H1 (cell line): ENCODE results near the gene ZNF362. TPM values are rescaled to one million over a fixed set of nuclear protein-coding genes. Genes with fewer than 3 reads are reported as not detected.

Experiments
- CTCF ChIA-PET: fragments of 300-600 bp; sonication (Branson Sonifier 250); formaldehyde crosslinking; loops from one replicate; lab custom pipeline; 2021; ENCODE audit not compliant: partially characterized antibody; lab: Charles Lee
- POLR2A ChIA-PET: fragments of 300-600 bp; sonication (Branson Sonifier 250); formaldehyde crosslinking; loops from one replicate; lab custom pipeline; 2021; ENCODE audit warnings: inconsistent platforms; ENCODE audit not compliant: partially characterized antibody; lab: Charles Lee
- DNase-seq, 2 experiments: peaks; one replicate each; pipeline versions ENCODE4 v3.0.0 to v3.0.0-alpha.2; 2010 to 2022; ENCODE audit warnings: low spot score in 2 of 2, low read depth in 1 of 2, mixed read lengths in 1 of 2
- FAIRE-seq: peaks from 2 replicates; lab custom pipeline; 2011; peaks lifted over from hg19 to GRCh38; lab: Jason Lieb, UNC
- H2AFZ ChIP-seq: 2 replicates; pipeline ENCODE4 v1.8.1; 2012; ENCODE audit warnings: low read length, inconsistent platforms
- H2AK5ac ChIP-seq: 2 replicates; pipeline ENCODE4 v1.6.1; 2013; ENCODE audit warnings: low read depth, low read length
- H2BK120ac ChIP-seq: replicated peaks from 2 replicates; pipeline ENCODE3; 2013; ENCODE audit warnings: low read depth, low read length, inconsistent platforms
- H2BK12ac ChIP-seq: 2 replicates; pipeline ENCODE4 v1.6.1; 2013; ENCODE audit warnings: low read depth, low read length
- H2BK15ac ChIP-seq: 2 replicates; pipeline ENCODE4 v1.6.1; 2013; ENCODE audit warnings: low read length
- H2BK20ac ChIP-seq: 2 replicates; pipeline ENCODE4 v1.6.1; 2013; ENCODE audit warnings: low read length
- H2BK5ac ChIP-seq: 2 replicates; pipeline ENCODE4 v1.6.1; 2013; ENCODE audit warnings: low read depth, low read length
- H3K14ac ChIP-seq: 2 replicates; pipeline ENCODE4 v1.6.1; 2013; ENCODE audit warnings: inconsistent platforms; ENCODE audit not compliant: insufficient read length
- H3K18ac ChIP-seq: 2 replicates; pipeline ENCODE4 v1.6.1; 2013; ENCODE audit warnings: low read length; ENCODE audit errors: extremely low read depth
- H3K23ac ChIP-seq: 2 replicates; pipeline ENCODE4 v1.6.1; 2013; ENCODE audit warnings: inconsistent platforms; ENCODE audit not compliant: insufficient read length
- H3K23me2 ChIP-seq: 2 replicates; pipeline ENCODE4 v1.6.1; 2013; ENCODE audit warnings: low read depth, low read length
- H3K27ac ChIP-seq: 2 replicates; pipeline ENCODE4 v1.6.1; 2011; ENCODE audit warnings: low read depth, low read length, inconsistent platforms
- H3K27me3 ChIP-seq, 4 experiments: replicated peaks in 1 of 4; 1 replicate in 1 of 4; 2 replicates in 3 of 4; pipeline versions ENCODE4 v1.6.1 to v1.8.1; 2011 to 2013; ENCODE audit warnings: low read length in 3 of 4, mild to moderate bottlenecking in 3 of 4, inconsistent platforms in 2 of 4, mixed read lengths in 2 of 4, moderate library complexity in 1 of 4; ENCODE audit not compliant: control insufficient read depth in 3 of 4, insufficient read depth in 3 of 4; ENCODE audit errors: extremely low read depth in 1 of 4
- H3K36me3 ChIP-seq, 4 experiments: 2 replicates each; pipeline versions ENCODE4 v1.6.1 to v1.8.1; 2011 to 2013; ENCODE audit warnings: mild to moderate bottlenecking in 4 of 4, low read length in 3 of 4, moderate library complexity in 2 of 4, control low read depth in 1 of 4, inconsistent platforms in 1 of 4; ENCODE audit not compliant: insufficient read depth in 4 of 4, control insufficient read depth in 2 of 4
- H3K4ac ChIP-seq: replicated peaks from 2 replicates; pipeline ENCODE3; 2013; ENCODE audit warnings: low read length, low read depth, mixed read lengths, inconsistent platforms; ENCODE audit not compliant: insufficient read length
- H3K4me1 ChIP-seq, 4 experiments: replicated peaks in 1 of 4; 1 replicate in 1 of 4; 2 replicates in 3 of 4; pipeline versions ENCODE4 v1.6.1 to v1.8.1; 2011 to 2013; ENCODE audit warnings: low read length in 3 of 4, inconsistent platforms in 2 of 4, mixed read lengths in 1 of 4; ENCODE audit not compliant: insufficient read depth in 4 of 4, control insufficient read depth in 3 of 4
- H3K4me2 ChIP-seq, 2 experiments: 2 replicates each; pipeline versions ENCODE4 v1.6.1 to v1.8.1; 2011 to 2013; ENCODE audit warnings: low read depth in 2 of 2, low read length in 2 of 2, control low read depth in 1 of 2, inconsistent platforms in 1 of 2, mild to moderate bottlenecking in 1 of 2; ENCODE audit not compliant: insufficient read depth in 1 of 2
- H3K4me3 ChIP-seq, 4 experiments: fragments of 200-600, 300-600 bp in 1 of 4; sonication (generic), shearing (Covaris generic), sonication (Bioruptor Twin) in 1 of 4; 2 replicates each; pipeline versions ENCODE4 v1.5.1 to v1.8.1; 2011 to 2016; ENCODE audit warnings: low read length in 4 of 4, low read depth in 3 of 4, control low read depth in 2 of 4, inconsistent platforms in 2 of 4, mild to moderate bottlenecking in 2 of 4, mixed read lengths in 1 of 4, moderate library complexity in 1 of 4; ENCODE audit not compliant: insufficient read depth in 2 of 4; ENCODE audit errors: extremely low read depth in 1 of 4
- H3K56ac ChIP-seq: replicated peaks from 2 replicates; pipeline ENCODE3; 2013; ENCODE audit warnings: low read depth, mild to moderate bottlenecking, mixed read lengths, low read length, inconsistent platforms; ENCODE audit not compliant: insufficient read length
- H3K79me1 ChIP-seq: 2 replicates; pipeline ENCODE4 v1.6.1; 2013; ENCODE audit warnings: low read depth, low read length, control low read depth
- H3K79me2 ChIP-seq, 2 experiments: 2 replicates each; pipeline versions ENCODE4 v1.6.1 to v1.8.1; 2012 to 2013; ENCODE audit warnings: low read length in 2 of 2, mild to moderate bottlenecking in 2 of 2, inconsistent platforms in 1 of 2; ENCODE audit not compliant: insufficient read depth in 2 of 2, control insufficient read depth in 1 of 2
- H3K9ac ChIP-seq, 4 experiments: replicated peaks in 1 of 4; 1 replicate in 1 of 4; 2 replicates in 3 of 4; pipeline versions ENCODE4 v1.6.1 to v1.8.1; 2011 to 2013; ENCODE audit warnings: low read depth in 3 of 4, low read length in 3 of 4, control low read depth in 2 of 4, mild to moderate bottlenecking in 2 of 4, moderate library complexity in 2 of 4, inconsistent platforms in 1 of 4; ENCODE audit errors: extremely low read depth in 1 of 4
- H3K9me3 ChIP-seq, 2 experiments: 2 replicates each; pipeline versions ENCODE4 v1.6.1 to v1.8.1; 2012 to 2013; ENCODE audit warnings: mild to moderate bottlenecking in 2 of 2, moderate library complexity in 2 of 2, control low read depth in 1 of 2, inconsistent platforms in 1 of 2, low read depth in 1 of 2, low read length in 1 of 2, mixed read lengths in 1 of 2; ENCODE audit not compliant: insufficient read depth in 2 of 2
- H4K20me1 ChIP-seq, 2 experiments: replicated peaks in 1 of 2; 2 replicates each; pipeline versions ENCODE3 to v1.8.1; 2011 to 2013; ENCODE audit warnings: inconsistent platforms in 2 of 2, low read length in 2 of 2, mild to moderate bottlenecking in 1 of 2; ENCODE audit not compliant: insufficient read depth in 2 of 2, control insufficient read depth in 1 of 2
- H4K5ac ChIP-seq: 2 replicates; pipeline ENCODE4 v1.6.1; 2013; ENCODE audit warnings: low read length, low read depth, mixed read lengths, inconsistent platforms; ENCODE audit not compliant: insufficient read length
- H4K8ac ChIP-seq: 2 replicates; pipeline ENCODE4 v1.8.0; 2013; ENCODE audit warnings: mild to moderate bottlenecking, moderate library complexity, low read length, inconsistent platforms; ENCODE audit not compliant: insufficient read depth; ENCODE audit errors: extremely low read depth
- H4K91ac ChIP-seq: replicated peaks from 2 replicates; pipeline ENCODE3; 2013; ENCODE audit warnings: low read length, mixed read lengths, inconsistent platforms; ENCODE audit not compliant: insufficient read length
- BACH1 ChIP-seq: IDR thresholded peaks from 2 replicates; pipeline ENCODE4 v1.6.1; 2012; ENCODE audit warnings: low read length, improper control_type of control experiment
- CTBP2 ChIP-seq: IDR thresholded peaks from 2 replicates; pipeline ENCODE4 v1.7.0; 2011; ENCODE audit warnings: borderline replicate concordance, mild to moderate bottlenecking, moderate library complexity, mixed read lengths, low read length; ENCODE audit not compliant: insufficient read depth, insufficient read length
- EGR1 ChIP-seq: IDR thresholded peaks from 2 replicates; pipeline ENCODE4 v1.6.1; 2011; ENCODE audit warnings: low read depth, low read length, borderline replicate concordance
- EP300 ChIP-seq, 2 experiments: IDR thresholded peaks; 1 replicate in 1 of 2; 2 replicates in 1 of 2; pipeline ENCODE4 v1.6.1; 2011 to 2012; ENCODE audit warnings: low read depth in 2 of 2, low read length in 2 of 2, mild to moderate bottlenecking in 2 of 2, borderline replicate concordance in 1 of 2, inconsistent platforms in 1 of 2, moderate library complexity in 1 of 2
- KDM4A ChIP-seq: IDR thresholded peaks from one replicate; pipeline ENCODE4 v1.7.1; 2012; ENCODE audit warnings: low read depth, mild to moderate bottlenecking, moderate library complexity, low read length, inconsistent platforms; ENCODE audit not compliant: severe bottlenecking
- NRF1 ChIP-seq: IDR thresholded peaks from 2 replicates; pipeline ENCODE4 v1.6.1; 2011; ENCODE audit warnings: mild to moderate bottlenecking, low read depth, low read length, improper control_type of control experiment
- RAD21 ChIP-seq, 2 experiments: IDR thresholded peaks in 1 of 2; conservative IDR thresholded peaks in 1 of 2; 2 replicates each; pipeline ENCODE4 v1.6.1; 2011; ENCODE audit warnings: low read depth in 2 of 2, low read length in 2 of 2, improper control_type of control experiment in 1 of 2, inconsistent platforms in 1 of 2, mild to moderate bottlenecking in 1 of 2, moderate library complexity in 1 of 2
- WGBS, 2 experiments: shearing (Covaris generic) in 1 of 2; methylation state at CpG; one replicate each; pipeline versions ENCODE4 v1.1.6 to v1.1.7; 2013 to 2015; ENCODE audit warnings: low lambda C conversion rate in 2 of 2, mixed read lengths in 2 of 2, inconsistent platforms in 1 of 2, low coverage in 1 of 2, missing lambda C conversion rate in 1 of 2; ENCODE audit not compliant: insufficient replicate concordance in 2 of 2, insufficient coverage in 1 of 2, insufficient read length in 1 of 2; ENCODE audit errors: extremely low coverage in 1 of 2, missing lambda C conversion rate in 1 of 2; 5-methylcytosine and 5-hydroxymethylcytosine counted together
- polyA plus RNA-seq, 7 experiments: library from polyadenylated mRNA; depleted of rRNA in 3 of 7; stranded (reverse) in 5 of 7; unstranded in 2 of 7; fragments of >200 nt in 5 of 7; fragments of 200-250 nt in 2 of 7; gene quantifications; 1 replicate in 5 of 7; 2 replicates in 1 of 7; 4 replicates in 1 of 7; pipeline versions ENCODE4 v1.2.1 to v1.2.3, GENCODE V29; 2011 to 2013; ENCODE audit warnings: missing spikeins in 2 of 7, mixed read lengths in 2 of 7
- total RNA-seq: library from RNA; stranded (reverse); fragmentation: NEBNext Ultra II Directional; extraction: Animal tissue kit (Norgen Biotek cat#: 25700); gene quantifications from 2 replicates; pipeline ENCODE4 v1.2.1, GENCODE V29; 2021

Gene ZNF362
- total and polyA plus RNA-seq, 2 of the 8 experiments (the other 6 are each of a cell fraction or from before 2014, with no cell fraction given): 24.2 to 27.8 TPM

GRCh38 chr1:33259879-33260278, 3.6 kb downstream of the ZNF362 start:
- 78% methylated on average over 3 of the region's 3 CpGs; no CpG with 5 or more reads in 1 of the 2 experiments for WGBS, 2 experiments
- no peak overlapping the region for H3K27ac ChIP-seq

More at GRCh38 chr1:33259879-33260278, 3.6 kb downstream of the ZNF362 start:
- H3K9me3 ChIP-seq: no peaks in the 10 kb centered on the region
- CTCF ChIA-PET: interaction anchor here (0.5 to 1.1 kb wide), 4 partner anchors 11 to 790 kb away, joined by 3 to 5 read pairs (median 3); no protein-coding TSS in a partner anchor
- no peak overlapping the region for H2BK120ac ChIP-seq
- no peak overlapping the region for H2BK12ac ChIP-seq
- H3K27me3 ChIP-seq: no peaks in the 10 kb centered on the region; a peak in 1 of 7 replicates
- no peak overlapping the region for H2BK5ac ChIP-seq
- H3K23ac ChIP-seq: no peak overlapping the region
- TF ChIP-seq BACH1: no peak
- TF ChIP-seq NRF1: no peak
- TF ChIP-seq KDM4A: no peak
- TF ChIP-seq EGR1: no peak
- TF ChIP-seq EP300 (IDR thresholded peaks at IDR 0.05; ENCODE audit: borderline replicate concordance in 1 of 2, low read depth in 2 of 2, low read length in 2 of 2): no peak
- no peak for TF ChIP-seq RAD21 (IDR thresholded peaks at IDR 0.05 in 1 of 2, conservative IDR thresholded peaks at IDR 0.05 in 1 of 2; ENCODE audit: low read depth in 2 of 2, low read length in 2 of 2)
- TF ChIP-seq CTBP2: no peak
- no peak overlapping the region for H2AFZ ChIP-seq
- no peak overlapping the region for H3K14ac ChIP-seq
- H3K36me3 ChIP-seq: peaks cover 0 to 2% (median 0%) of the 10 kb centered on the region in 4 experiments; a peak in 1 of 8 replicates
- H3K79me1 ChIP-seq: peaks cover 29% of the 10 kb centered on the region
- POLR2A ChIA-PET: interaction anchor here (0.6 to 2.7 kb wide), 4 partner anchors 9 to 110 kb away, joined by 3 to 12 read pairs (median 5); no protein-coding TSS in a partner anchor
- DNase-seq (no peak), FAIRE-seq (no peak)
- peaks cover 7% of the 10 kb centered on the region for H3K23me2 ChIP-seq
- H4K8ac ChIP-seq: no peak overlapping the region
- H3K4me3 ChIP-seq: no peak overlapping the region
- H3K56ac ChIP-seq: no peak overlapping the region
- no peak overlapping the region for H4K91ac ChIP-seq
- H3K18ac ChIP-seq: no peak overlapping the region
- no peak overlapping the region for H2AK5ac ChIP-seq
- no peak overlapping the region for H3K9ac ChIP-seq
- H3K4me1 ChIP-seq: peaks cover 0 to 23% (median 10%) of the 10 kb centered on the region in 4 experiments; a peak in 5 of 7 replicates
- no peak overlapping the region for H4K5ac ChIP-seq
- H3K79me2 ChIP-seq: peaks cover 0 to 52% of the 10 kb centered on the region in 2 experiments; a peak in 2 of 4 replicates
- H2BK20ac ChIP-seq: no peak overlapping the region
- no peak overlapping the region for H3K4ac ChIP-seq
- no peak overlapping the region for H2BK15ac ChIP-seq
- H4K20me1 ChIP-seq: peaks cover 5 to 11% of the 10 kb centered on the region in 2 experiments
- no peak overlapping the region for H3K4me2 ChIP-seq
